Stimulated activated CD4-positive, alpha-beta T cell treated with anti-CD3 and anti-CD28 coated beads, Interleukin-1b, Interleukin-23, amount 100 ng/mL, for 4 hours (primary cell): ENCODE data around the gene WBP2NL.
"Not testable (repeated sequence)": the region's sequence is repeated elsewhere in the genome, so short reads cannot be mapped to it uniquely, and the experiment has no call there.

Experiments
- DNase-seq, 2 donors: peaks; one replicate each; pipeline ENCODE4 v3.0.0-alpha.2; 2020; ENCODE audit warnings: low read depth in 2 of 2

The WBP2NL gene

GRCh38 chr22:41998361-41999261 lies at the start of gene WBP2NL:
Gene WBP2NL (plus strand): TSS chr22:41998788. CDS start chr22:41998819, 31 bp downstream.
- DNase-seq = peak; percentile 78 to 89

GRCh38 chr22:41948928-41949296 lies 49.7 kb upstream of the WBP2NL start:
- not testable (repeated sequence) for DNase-seq

GRCh38 chr22:41949297-41949965 lies 49.2 kb upstream of the WBP2NL start:
- DNase-seq = no peak

GRCh38 chr22:41951898-41952474 lies 46.6 kb upstream of the WBP2NL start, which contains the start of gene SMIM45:
Gene SMIM45 (plus strand): TSS chr22:41952150.
- no peak for DNase-seq

- DNase-seq = no peak
These were observed 45.9 kb upstream of the WBP2NL start for GRCh38 chr22:41952713-41953112.

GRCh38 chr22:41957941-41958556 lies 40.5 kb upstream of the WBP2NL start:
- DNase-seq = no peak

GRCh38 chr22:41963453-41964111 lies 35.0 kb upstream of the WBP2NL start:
- DNase-seq = no peak

GRCh38 chr22:41964112-41964491 lies 34.5 kb upstream of the WBP2NL start:
- DNase-seq = no peak

- no peak for DNase-seq
These were observed 32.4 kb upstream of the WBP2NL start for GRCh38 chr22:41966225-41966606.

GRCh38 chr22:41966607-41967240 lies 31.9 kb upstream of the WBP2NL start:
- peak in 1 of 2 donors; percentile 28 for DNase-seq

- no peak for DNase-seq
These were observed 30.0 kb upstream of the WBP2NL start for GRCh38 chr22:41968601-41969000.

- no peak for DNase-seq
These were observed 29.4 kb upstream of the WBP2NL start, which contains the start of gene SEPTIN3 for GRCh38 chr22:41969110-41969646. Gene SEPTIN3 (plus strand): TSS chr22:41969443. CDS start chr22:41971493, 2,050 bp downstream.

GRCh38 chr22:41970601-41971000 lies 28.0 kb upstream of the WBP2NL start:
- no peak for DNase-seq

GRCh38 chr22:41971431-41971830 lies 27.2 kb upstream of the WBP2NL start:
- DNase-seq = no peak

- no peak for DNase-seq
These were observed 23.8 kb upstream of the WBP2NL start for GRCh38 chr22:41974691-41975290.

GRCh38 chr22:41975299-41976069 lies 23.1 kb upstream of the WBP2NL start:
- DNase-seq = no peak

GRCh38 chr22:41976070-41976901 lies 22.3 kb upstream of the WBP2NL start:
- peak in 1 of 2 donors; percentile 52 for DNase-seq

- DNase-seq = no peak
These were observed 21.5 kb upstream of the WBP2NL start for GRCh38 chr22:41976961-41977566.
